NB4 (cell line): Measurements from ENCODE around the gene MORC2.

Experiments used
- DNase-seq: peaks from one replicate; pipeline ENCODE4 v3.0.0; 2010; ENCODE audit warnings: low read depth
- H3K4me3 ChIP-seq: one replicate; pipeline ENCODE4 v1.5.1; 2011; ENCODE audit warnings: mild to moderate bottlenecking, low read depth, low read length, moderate library complexity
- MYC ChIP-seq: IDR thresholded peaks from 2 replicates; pipeline ENCODE4 v1.6.1; 2011; ENCODE audit warnings: low read depth, low read length
- POLR2A ChIP-seq: IDR thresholded peaks from 2 replicates; pipeline ENCODE4 v1.6.1; 2011; ENCODE audit warnings: mild to moderate bottlenecking; ENCODE audit not compliant: insufficient read length; ENCODE audit errors: extremely low read depth
- TF ChIP-seq, protein P1 (sequence below): IDR thresholded peaks from one replicate; pipeline ENCODE4 v1.5.1; 2012; ENCODE audit warnings: low read depth, low read length
- TF ChIP-seq, protein P2 (sequence below): IDR thresholded peaks from 2 replicates; pipeline ENCODE4 v1.6.1; 2011; ENCODE audit warnings: low read depth, low read length

Gene MORC2

GRCh38 chr22:30933457-30933856, 35.1 kb downstream of the MORC2 start:
- no peak overlapping the region for H3K4me3 ChIP-seq
- no peak for DNase-seq
- TF ChIP-seq, protein P1, sequence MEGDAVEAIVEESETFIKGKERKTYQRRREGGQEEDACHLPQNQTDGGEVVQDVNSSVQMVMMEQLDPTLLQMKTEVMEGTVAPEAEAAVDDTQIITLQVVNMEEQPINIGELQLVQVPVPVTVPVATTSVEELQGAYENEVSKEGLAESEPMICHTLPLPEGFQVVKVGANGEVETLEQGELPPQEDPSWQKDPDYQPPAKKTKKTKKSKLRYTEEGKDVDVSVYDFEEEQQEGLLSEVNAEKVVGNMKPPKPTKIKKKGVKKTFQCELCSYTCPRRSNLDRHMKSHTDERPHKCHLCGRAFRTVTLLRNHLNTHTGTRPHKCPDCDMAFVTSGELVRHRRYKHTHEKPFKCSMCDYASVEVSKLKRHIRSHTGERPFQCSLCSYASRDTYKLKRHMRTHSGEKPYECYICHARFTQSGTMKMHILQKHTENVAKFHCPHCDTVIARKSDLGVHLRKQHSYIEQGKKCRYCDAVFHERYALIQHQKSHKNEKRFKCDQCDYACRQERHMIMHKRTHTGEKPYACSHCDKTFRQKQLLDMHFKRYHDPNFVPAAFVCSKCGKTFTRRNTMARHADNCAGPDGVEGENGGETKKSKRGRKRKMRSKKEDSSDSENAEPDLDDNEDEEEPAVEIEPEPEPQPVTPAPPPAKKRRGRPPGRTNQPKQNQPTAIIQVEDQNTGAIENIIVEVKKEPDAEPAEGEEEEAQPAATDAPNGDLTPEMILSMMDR = no peak
- TF ChIP-seq MYC = no peak
- TF ChIP-seq, protein P2, sequence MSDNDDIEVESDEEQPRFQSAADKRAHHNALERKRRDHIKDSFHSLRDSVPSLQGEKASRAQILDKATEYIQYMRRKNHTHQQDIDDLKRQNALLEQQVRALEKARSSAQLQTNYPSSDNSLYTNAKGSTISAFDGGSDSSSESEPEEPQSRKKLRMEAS = no peak
- TF ChIP-seq POLR2A = no peak

- DNase-seq = no peak
- TF ChIP-seq POLR2A = no peak
- TF ChIP-seq MYC = no peak
- H3K4me3 ChIP-seq = no peak overlapping the region
Observed at GRCh38 chr22:30932661-30933060, 35.9 kb downstream of the MORC2 start.

DNA sequence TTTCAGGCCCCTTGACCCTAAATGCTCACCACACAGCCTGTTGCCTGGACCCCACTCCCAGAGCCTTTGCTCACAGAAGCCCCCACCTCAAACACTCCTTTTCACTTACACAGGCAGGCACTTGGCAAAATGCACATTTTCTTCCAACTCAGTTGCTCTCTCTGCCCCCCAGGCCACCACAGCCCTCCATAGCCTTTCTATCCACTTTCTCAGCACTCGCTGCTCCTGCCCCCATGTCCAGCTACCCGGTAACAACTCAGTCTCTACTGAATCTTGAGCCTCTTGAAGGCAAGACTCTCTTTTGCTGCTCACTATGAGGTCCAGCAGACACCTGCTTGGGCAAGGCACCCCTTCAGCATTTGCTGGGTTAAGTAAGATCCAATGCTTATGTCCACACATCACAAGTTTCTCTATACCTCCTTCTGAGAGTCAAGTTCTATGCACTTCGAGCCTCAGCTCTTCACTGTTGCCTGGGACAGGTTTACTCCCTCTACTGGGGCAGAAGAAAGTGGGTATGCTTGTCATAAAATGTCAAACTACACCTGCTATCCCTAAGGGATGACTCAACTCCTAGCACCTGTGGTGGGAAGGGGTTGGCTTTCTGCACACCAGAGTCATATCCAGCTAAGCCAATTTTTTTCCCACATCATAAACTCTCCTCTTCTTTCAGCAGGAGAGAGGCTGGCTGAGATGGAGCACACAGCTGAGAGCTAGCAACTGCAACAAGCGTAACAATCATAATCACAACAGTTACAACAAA, 36.9 kb downstream of the MORC2 start:
- no peak for DNase-seq
- H3K4me3 ChIP-seq = no peak overlapping the region
- TF ChIP-seq, protein P2 = no peak
- TF ChIP-seq POLR2A = no peak
- no peak for TF ChIP-seq MYC
- TF ChIP-seq, protein P1 = no peak

- TF ChIP-seq MYC (no peak), POLR2A (no peak)
- TF ChIP-seq, protein P1 = no peak
- TF ChIP-seq, protein P2 = no peak
- DNase-seq = no peak
- H3K4me3 ChIP-seq = no peak overlapping the region
Observed at GRCh38 chr22:30930228-30930627, 38.3 kb downstream of the MORC2 start.

DNA sequence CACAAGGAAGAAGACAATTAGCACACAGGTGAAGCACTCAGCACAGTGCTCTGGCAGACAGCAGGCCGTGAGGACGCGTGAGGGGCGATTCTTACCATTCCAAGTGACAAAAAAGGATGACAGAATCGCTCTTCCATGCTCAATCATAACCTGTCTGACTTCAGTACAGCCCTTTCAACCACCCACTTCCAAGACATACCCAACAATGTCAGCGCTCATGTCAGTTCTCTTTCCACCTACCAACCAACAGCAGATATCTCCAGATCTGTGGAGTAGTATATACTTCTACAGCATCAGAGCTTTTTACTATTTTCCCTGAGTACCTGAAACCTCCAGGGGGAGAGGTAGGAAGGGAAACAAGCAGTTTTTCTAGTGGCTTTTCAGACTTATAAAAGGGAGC, 40.2 kb downstream of the MORC2 start:
- DNase-seq = no peak
- TF ChIP-seq MYC (no peak), POLR2A (no peak)
- TF ChIP-seq, protein P2 = no peak
- TF ChIP-seq, protein P1 = no peak

DNA sequence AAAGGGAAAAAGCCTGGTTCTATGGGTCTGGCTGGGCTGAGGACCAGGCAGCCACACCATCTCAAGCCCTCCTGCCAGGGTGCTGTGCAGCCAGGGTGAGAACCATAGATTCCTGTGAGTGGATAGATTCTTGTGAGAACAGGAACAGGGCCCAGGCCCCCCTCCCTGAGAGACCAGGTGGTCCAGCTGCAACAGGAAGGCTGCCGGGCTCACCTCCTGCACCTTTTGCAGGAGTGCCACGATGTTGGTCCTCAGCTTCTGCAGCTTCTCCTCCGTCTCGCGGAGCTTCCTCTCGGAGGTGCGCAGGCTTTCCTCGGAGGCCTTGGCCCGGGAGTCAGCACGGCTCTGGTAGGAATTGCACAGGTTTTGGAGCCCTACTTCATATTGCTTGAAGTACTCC, 40.8 kb downstream of the MORC2 start:
- DNase-seq = no peak
- no peak overlapping the region for H3K4me3 ChIP-seq
- TF ChIP-seq POLR2A (no peak), MYC (no peak)
- TF ChIP-seq, protein P1 = no peak
- TF ChIP-seq, protein P2 = no peak

More for the DNA sequence above, 40.2 kb downstream of the MORC2 start:
- H3K4me3 ChIP-seq = no peak overlapping the region
